HG03135 (cell line): ENCODE data around the gene ZNF541.

Source experiments
- ATAC-seq: cut with Tn5 transposase; IDR thresholded peaks from one replicate; pipeline ENCODE4 v1.9.1; 2021; ENCODE audit warnings: mild to moderate bottlenecking, moderate library complexity; ENCODE audit not compliant: unreplicated experiment

ZNF541 gene

DNA sequence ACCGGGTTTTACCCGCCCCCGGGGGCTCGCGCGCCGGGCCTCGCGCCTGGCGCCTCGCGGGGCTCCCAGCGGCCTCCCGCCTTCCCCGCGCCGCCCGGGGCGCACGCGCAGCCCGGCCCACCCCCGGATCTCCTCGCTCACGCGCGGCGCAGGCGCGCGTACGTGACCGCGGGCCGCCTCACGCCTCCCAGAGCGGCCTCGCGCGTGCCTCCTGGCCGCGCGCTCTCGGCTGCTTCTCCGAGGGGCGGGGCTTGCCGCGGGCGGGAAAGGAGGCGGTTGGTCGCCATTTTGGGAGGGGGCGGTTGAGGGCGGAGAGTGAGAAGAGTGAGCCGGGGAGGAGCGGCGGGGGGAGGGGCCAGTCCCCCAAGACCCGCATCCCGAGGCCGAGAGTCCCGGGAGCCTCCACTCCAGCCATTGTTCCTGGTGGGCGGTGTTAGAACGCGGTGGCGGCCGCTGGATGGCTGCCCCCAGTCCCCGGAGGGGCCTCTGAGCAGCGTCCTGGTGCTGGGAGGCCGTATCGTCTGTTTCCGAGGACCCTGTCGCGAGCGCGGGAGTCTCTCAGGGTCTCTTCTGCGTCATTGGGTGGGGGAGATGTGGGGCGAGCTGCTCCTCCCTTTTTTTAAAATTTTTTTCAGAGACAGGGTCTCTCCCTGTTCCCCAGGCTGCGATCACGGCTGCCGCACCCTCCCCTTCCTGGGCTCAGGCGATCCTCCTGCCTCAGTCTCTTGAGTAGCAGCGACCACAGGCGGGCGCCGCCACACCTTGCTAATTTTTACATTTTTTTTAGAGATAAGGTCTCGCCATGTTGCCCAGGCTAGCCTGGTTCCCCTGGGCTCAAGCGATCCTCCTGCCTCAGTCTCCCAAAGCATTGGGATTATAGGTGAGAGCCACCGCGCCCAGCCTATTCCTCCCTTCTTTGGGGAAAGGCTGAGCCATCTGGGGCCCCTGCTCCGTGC, at the start of gene ZNF541:
TSS of gene ZNF541 (minus strand) at position 78 of the 956 bp plus-strand sequence. CDS start 17,292 bp downstream, outside the sequence.
- ATAC-seq = no peak

DNA sequence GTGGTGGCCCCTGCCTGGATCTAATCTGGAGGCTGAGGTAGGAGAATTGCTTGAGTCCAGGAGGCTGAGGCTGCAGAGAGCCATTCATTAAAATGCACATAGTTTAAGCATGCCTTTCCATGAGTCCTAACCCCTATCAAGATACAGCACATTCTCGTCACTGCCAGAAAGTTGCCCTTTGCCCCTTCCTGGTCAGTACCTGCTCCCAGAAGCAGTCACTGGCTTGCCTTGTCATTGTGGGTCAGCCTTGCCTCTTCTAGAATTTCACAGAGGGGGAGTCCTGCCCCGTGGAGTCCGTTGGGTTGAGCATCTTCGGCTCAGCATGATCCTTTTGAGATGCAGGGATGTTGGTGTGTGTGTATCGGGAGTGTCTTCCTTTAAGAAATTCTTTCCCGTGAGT, 46.8 kb upstream of the ZNF541 start:
- ATAC-seq = no peak

DNA sequence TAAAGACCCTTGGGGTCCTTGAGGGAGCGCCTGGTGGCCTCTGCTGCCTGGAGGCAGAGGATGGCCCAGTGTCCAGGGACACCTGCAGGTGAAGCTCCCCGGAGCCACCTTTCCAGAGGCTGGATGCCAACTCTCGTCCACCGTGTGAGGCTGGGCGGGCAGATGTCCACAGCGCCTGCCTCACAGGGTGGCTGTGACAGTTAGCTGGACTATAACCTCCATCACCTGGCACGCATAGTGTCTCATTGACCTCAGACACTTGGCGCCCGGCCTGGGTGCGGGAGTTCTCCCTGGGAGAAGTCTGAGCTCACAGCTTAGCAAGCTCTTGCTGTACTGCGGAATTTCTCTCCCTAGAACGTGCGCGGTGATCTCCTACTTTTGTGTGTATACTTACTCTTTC, 45.8 kb upstream of the ZNF541 start:
- ATAC-seq = no peak

GRCh38 chr19:47615714-47616113, 42.8 kb upstream of the ZNF541 start:
- ATAC-seq = no peak

DNA sequence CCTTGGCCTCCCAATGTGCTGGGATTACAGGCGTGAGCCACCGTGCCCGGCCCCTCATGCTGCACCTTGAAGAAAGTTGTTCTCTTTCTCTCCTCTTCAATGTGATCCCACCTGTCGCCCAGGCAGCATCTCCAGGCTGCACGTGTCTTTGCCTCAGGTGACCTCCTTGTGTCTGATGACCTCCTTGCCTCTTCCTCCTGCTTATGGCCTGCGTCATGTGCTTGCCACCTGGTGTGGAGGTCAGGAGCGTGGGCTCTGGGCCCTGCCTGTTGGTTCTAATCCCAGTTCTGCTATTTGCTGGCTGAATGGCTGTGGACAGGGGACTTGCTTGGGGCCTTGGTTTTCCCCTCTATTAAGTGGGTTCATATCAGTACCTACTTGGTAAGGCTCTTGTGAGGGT, 42.3 kb upstream of the ZNF541 start:
- ATAC-seq = no peak

GRCh38 chr19:47614559-47614958, 41.6 kb upstream of the ZNF541 start:
- ATAC-seq = no peak

DNA sequence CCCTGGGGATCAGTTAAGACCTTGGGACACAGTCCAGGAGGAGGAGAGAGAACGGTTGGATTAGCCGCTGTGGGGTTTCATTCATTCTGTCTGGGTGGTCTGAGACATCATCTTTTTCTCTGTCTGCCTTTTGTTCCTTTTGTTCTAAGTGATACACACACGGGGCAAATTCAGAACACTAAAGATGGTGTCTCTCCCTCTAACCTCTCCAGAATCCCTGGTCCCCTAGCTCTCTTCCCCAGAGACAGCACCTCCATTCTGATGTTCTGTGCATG, 41.0 kb upstream of the ZNF541 start:
- no peak for ATAC-seq

GRCh38 chr19:47613165-47614020, 40.4 kb upstream of the ZNF541 start:
- no peak for ATAC-seq

- ATAC-seq = no peak
These were observed 38.0 kb upstream of the ZNF541 start for GRCh38 chr19:47610902-47611301.

DNA sequence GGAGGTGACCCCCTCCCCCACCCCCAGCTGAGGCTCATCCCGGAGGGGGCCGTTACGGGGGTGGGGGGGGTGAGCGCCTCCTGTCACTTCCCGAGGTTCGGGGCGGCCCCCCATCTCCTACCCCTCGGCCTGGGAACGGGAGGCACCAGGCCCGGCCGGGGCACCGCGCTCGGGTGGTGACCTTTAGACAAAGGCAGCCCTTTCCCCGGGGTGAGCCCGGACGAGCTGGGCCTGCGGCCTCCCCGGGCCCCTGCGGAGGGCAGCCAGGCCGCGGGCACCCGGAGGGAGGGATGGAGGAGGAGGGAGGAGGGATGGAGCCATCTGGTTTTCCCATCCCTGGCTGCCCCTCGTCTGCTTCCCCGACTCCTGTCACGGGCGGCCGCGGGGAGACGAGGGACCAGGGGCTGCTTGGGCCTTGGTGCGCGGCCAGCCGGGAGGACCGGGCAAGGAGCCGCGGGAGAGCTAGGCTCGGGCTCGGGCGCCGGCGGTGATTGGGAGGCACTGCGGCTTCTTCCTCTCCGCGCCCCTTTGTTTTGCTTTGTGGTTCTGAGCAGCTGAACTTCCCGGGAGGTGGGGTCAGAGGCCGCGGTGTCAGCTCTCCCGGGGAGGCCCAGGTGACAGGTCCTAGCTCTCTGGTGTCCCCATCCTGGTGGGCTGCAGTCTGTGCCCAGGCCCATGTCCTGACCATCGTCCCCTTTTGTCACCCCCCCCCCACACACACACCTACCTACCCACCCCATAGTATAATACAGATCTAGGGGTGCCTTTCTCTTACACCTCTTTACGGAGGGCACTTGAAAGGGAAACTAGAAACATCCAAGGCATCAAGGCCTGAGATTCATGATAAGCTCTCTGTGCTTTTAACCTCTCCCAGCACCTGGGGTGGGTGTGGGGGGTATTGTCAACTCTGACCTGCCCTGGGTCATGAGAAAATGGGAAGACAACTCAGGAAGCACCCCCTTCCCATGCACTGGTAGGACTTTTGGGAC, 37.3 kb upstream of the ZNF541 start:
- no peak for ATAC-seq

- peak; percentile 48 for ATAC-seq
These were observed 36.3 kb upstream of the ZNF541 start, which contains the start of gene BICRA for GRCh38 chr19:47608969-47609905. Gene BICRA, plus strand, starts transcription at chr19:47609134. Its CDS starts 64,441 bp downstream, at chr19:47673575.

DNA sequence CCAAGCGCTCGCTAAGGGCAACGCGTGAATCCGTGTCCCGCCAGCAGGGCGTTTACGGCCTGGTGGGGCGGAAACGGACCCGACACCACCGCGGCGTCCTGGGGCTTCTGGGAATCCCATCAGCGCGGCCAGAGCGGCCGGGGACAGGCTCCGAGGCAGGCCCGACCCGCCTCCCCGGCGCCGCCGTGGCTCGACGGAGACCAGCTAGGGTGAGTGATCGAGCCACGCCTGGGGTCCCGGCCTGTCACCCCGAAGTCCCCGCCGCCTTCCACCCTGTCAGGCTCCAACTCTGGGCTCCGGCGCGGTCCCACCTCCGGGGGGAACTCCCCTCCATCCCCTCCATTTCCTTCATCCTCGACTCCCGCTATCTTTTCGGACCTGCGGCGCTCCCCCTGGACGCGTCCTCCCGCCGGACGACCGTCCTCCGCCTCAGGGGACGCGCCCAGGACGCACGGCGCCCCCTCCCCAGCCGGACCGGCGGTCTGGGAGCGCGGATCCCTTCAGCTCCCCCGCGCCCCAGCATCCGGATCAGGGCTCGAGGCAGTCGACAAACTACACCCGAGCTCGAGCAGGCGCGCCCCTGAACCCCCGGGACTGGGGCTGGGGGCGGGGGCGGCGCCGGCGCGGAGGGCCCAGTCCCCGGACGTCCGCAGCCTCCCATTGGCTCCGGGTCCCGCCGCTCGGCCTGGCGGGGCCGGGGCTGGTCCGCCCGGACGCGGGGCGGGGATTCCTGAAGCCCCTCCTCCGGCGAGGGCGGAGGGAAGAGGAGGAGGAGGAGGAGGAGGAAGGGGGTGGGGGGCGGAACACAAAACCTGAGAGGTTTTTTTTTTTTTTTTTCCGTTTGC, 35.3 kb upstream of the ZNF541 start:
- ATAC-seq = peak; percentile 70

- ATAC-seq = no peak
These were observed 34.7 kb upstream of the ZNF541 start for GRCh38 chr19:47607564-47608073.

DNA sequence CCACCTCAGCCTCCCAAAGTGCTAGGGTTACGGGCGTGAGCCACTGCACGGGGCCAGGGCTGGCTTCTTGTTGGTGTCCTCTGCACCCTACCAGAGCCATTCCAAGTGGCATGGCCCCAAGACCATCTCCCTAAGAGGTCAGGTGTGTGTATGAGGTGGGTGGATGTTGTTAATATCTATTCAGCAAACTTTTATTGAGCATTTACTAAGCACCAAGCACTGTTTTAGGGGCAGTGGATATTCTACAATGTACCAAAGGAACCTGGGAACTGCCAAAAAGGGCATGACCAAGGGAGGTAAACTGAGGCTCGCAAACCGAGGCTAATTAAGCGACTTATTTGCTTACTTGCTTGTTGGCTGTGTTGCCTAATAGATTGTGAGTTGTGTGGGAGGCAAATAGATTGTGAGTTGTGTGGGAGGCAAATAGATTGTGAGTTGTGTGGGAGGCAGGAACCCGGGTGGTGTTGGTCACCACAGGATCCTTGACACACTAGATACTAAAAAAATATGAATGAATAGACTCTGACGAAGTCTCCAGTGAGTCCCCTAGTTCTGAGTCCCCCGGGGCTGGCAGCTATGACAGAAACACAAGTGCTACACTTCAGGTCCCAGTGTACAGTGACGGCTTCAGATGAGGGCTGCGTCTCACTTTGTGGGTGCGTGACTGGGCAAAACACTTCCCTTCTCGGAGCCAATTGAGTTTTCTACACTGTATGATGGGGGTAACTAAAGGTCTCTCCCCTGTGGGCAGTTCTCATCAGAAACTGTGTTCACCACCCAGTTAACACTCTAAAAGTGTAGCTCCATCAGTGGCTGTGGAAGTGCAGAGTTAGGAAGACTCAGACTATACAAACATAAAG, 31.0 kb upstream of the ZNF541 start:
- no peak for ATAC-seq

DNA sequence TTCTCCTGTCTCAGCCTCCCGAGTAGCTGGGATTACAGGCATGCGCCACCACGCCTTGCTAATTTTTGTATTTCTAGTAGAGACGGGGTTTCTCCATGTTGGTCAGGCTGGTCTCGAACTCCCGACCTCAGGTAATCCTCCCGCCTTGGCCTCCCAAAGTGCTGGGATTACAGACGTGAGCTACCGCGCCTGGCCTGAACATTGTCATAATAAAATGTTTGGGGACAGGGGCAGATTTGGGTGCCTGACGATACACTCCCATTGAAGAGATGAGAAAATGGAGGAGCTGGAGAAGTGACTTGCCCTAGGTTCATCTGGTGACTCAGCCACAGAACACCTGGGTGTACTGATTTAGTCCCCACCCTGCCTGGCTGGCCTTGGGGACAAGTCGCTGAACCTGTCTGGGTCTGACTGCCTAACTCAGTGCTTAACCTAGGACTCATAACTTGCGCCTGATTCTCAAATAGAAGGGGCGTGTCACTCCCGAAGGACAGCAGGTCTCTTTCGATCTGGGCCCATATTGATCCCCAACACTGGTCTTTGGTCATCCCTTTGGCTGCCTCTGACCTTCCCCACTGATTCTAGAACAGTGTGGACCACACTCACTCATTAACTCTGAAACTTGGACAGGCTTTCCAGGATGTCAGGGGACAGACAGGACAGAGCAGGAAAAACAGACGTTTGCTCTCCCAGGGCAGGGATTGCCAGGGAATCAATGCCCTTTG, 28.4 kb upstream of the ZNF541 start:
- ATAC-seq = no peak

- ATAC-seq = peak; percentile 96
These were observed 27.6 kb upstream of the ZNF541 start for GRCh38 chr19:47600246-47601179.
